H9 (cell line): ENCODE measurements around the gene TRIM52. TPM values are rescaled to one million over a fixed set of nuclear protein-coding genes. Genes with fewer than 3 reads are reported as not detected.

ENCODE experiments used
- DNase-seq: peaks from one replicate; pipeline ENCODE4 v3.0.0-alpha.2; 2017
- H2AFZ ChIP-seq: one replicate; pipeline ENCODE4 v1.6.1; 2013; ENCODE audit warnings: mild to moderate bottlenecking, low read length, control low read depth, moderate library complexity
- H2AK5ac ChIP-seq: 2 replicates; pipeline ENCODE4 v1.6.1; 2013; ENCODE audit warnings: low read length, control low read depth, mixed read lengths; ENCODE audit not compliant: insufficient read length
- H2BK120ac ChIP-seq: one replicate; pipeline ENCODE4 v1.6.1; 2013; ENCODE audit warnings: low read depth, mild to moderate bottlenecking, low read length, control low read depth, inconsistent platforms; ENCODE audit not compliant: poor library complexity, severe bottlenecking
- H2BK12ac ChIP-seq: 2 replicates; pipeline ENCODE4 v1.6.1; 2013; ENCODE audit warnings: low read length, control low read depth, mixed read lengths, low read depth; ENCODE audit not compliant: insufficient read length
- H2BK15ac ChIP-seq: 2 replicates; pipeline ENCODE4 v1.6.1; 2013; ENCODE audit warnings: low read depth, low read length, control low read depth
- H2BK20ac ChIP-seq: one replicate; pipeline ENCODE4 v1.6.1; 2013; ENCODE audit warnings: low read depth, mild to moderate bottlenecking, low read length, control low read depth, inconsistent platforms; ENCODE audit not compliant: poor library complexity, severe bottlenecking
- H2BK5ac ChIP-seq: 2 replicates; pipeline ENCODE4 v1.6.1; 2013; ENCODE audit warnings: low read length, control low read depth, mixed read lengths; ENCODE audit not compliant: insufficient read length
- H3K14ac ChIP-seq: 2 replicates; pipeline ENCODE4 v1.6.1; 2013; ENCODE audit warnings: low read length, control low read depth; ENCODE audit not compliant: insufficient read depth
- H3K18ac ChIP-seq: 2 replicates; pipeline ENCODE4 v1.6.1; 2013; ENCODE audit warnings: low read depth, mild to moderate bottlenecking, mixed read lengths, low read length, control low read depth; ENCODE audit not compliant: insufficient read length
- H3K23ac ChIP-seq: 2 replicates; pipeline ENCODE4 v1.6.1; 2013; ENCODE audit warnings: low read length, control low read depth, mixed read lengths, low read depth; ENCODE audit not compliant: insufficient read length
- H3K23me2 ChIP-seq: 2 replicates; pipeline ENCODE4 v1.6.1; 2013; ENCODE audit warnings: low read depth, mild to moderate bottlenecking, mixed read lengths, low read length, control low read depth; ENCODE audit not compliant: insufficient read length, poor library complexity, severe bottlenecking
- H3K27ac ChIP-seq: 2 replicates; pipeline ENCODE4 v1.5.1; 2013; ENCODE audit warnings: low read length, control low read depth, mixed read lengths, low read depth; ENCODE audit not compliant: insufficient read length
- H3K27me3 ChIP-seq: 2 replicates; pipeline ENCODE4 v1.6.1; 2013; ENCODE audit warnings: low read length, control low read depth, inconsistent platforms; ENCODE audit not compliant: insufficient read depth
- H3K4ac ChIP-seq: 2 replicates; pipeline ENCODE4 v1.6.1; 2013; ENCODE audit warnings: low read depth, mild to moderate bottlenecking, control low read depth, inconsistent platforms, low read length, moderate library complexity
- H3K4me1 ChIP-seq: 2 replicates; pipeline ENCODE4 v1.6.1; 2013; ENCODE audit warnings: low read length, control low read depth, inconsistent platforms; ENCODE audit not compliant: insufficient read depth
- H3K4me2 ChIP-seq: 2 replicates; pipeline ENCODE4 v1.6.1; 2013; ENCODE audit warnings: low read length, control low read depth, mixed read lengths; ENCODE audit not compliant: insufficient read length, insufficient read depth
- H3K56ac ChIP-seq: 2 replicates; pipeline ENCODE4 v1.6.1; 2013; ENCODE audit warnings: low read depth, mild to moderate bottlenecking, mixed read lengths, low read length, control low read depth; ENCODE audit not compliant: insufficient read length
- H3K79me1 ChIP-seq: 2 replicates; pipeline ENCODE4 v1.6.1; 2013; ENCODE audit warnings: low read depth, mild to moderate bottlenecking, moderate library complexity, low read length, control low read depth, inconsistent platforms; ENCODE audit not compliant: insufficient read depth, poor library complexity, severe bottlenecking
- H3K79me2 ChIP-seq: 2 replicates; pipeline ENCODE4 v1.6.1; 2013; ENCODE audit warnings: low read length, control low read depth, inconsistent platforms; ENCODE audit not compliant: insufficient read depth
- H3K9ac ChIP-seq: 2 replicates; pipeline ENCODE4 v1.6.1; 2013; ENCODE audit warnings: low read length, control low read depth, mixed read lengths; ENCODE audit not compliant: insufficient read length; ENCODE audit errors: extremely low read depth
- H3K9me3 ChIP-seq: one replicate; pipeline ENCODE4 v1.6.1; 2013; ENCODE audit warnings: low read depth, low read length, inconsistent platforms; ENCODE audit not compliant: control insufficient read depth
- H3T11ph ChIP-seq: one replicate; pipeline ENCODE4 v1.6.1; 2013; ENCODE audit warnings: mild to moderate bottlenecking, low read length, control low read depth, inconsistent platforms
- H4K20me1 ChIP-seq: one replicate; pipeline ENCODE4 v1.6.1; 2013; ENCODE audit not compliant: control insufficient read depth, insufficient read length, insufficient read depth
- H4K5ac ChIP-seq: 2 replicates; pipeline ENCODE4 v1.6.1; 2013; ENCODE audit warnings: low read depth, mild to moderate bottlenecking, mixed read lengths, low read length, control low read depth; ENCODE audit not compliant: insufficient read length
- H4K8ac ChIP-seq: replicated peaks from 2 replicates; pipeline ENCODE4 v1.6.1; 2013; ENCODE audit warnings: low read length, control low read depth, mixed read lengths, low read depth; ENCODE audit not compliant: insufficient read length
- H4K91ac ChIP-seq: 2 replicates; pipeline ENCODE4 v1.6.1; 2013; ENCODE audit warnings: low read depth, mild to moderate bottlenecking, moderate library complexity, mixed read lengths, low read length, control low read depth; ENCODE audit not compliant: insufficient read length
- H3K27ac Mint-ChIP-seq, 3 experiments: 2 replicates in 2 of 3; 3 replicates in 1 of 3; pipeline ENCODE4 v1.8.0; 2020 to 2021; ENCODE audit warnings: mixed read lengths in 3 of 3, mild to moderate bottlenecking in 1 of 3, moderate library complexity in 1 of 3
- H3K27me3 Mint-ChIP-seq: 2 replicates; pipeline ENCODE4 v1.8.0; 2021; ENCODE audit warnings: low read depth, mild to moderate bottlenecking, moderate library complexity, mixed read lengths
- H3K36me3 Mint-ChIP-seq, 3 experiments: 2 replicates in 2 of 3; 3 replicates in 1 of 3; pipeline ENCODE4 v1.8.0; 2020 to 2021; ENCODE audit warnings: low read depth in 3 of 3, mixed read lengths in 3 of 3; ENCODE audit not compliant: insufficient read depth in 1 of 3
- H3K4me1 Mint-ChIP-seq, 2 experiments: 2 replicates each; pipeline ENCODE4 v1.8.0; 2020; ENCODE audit warnings: mixed read lengths in 2 of 2
- H3K4me3 Mint-ChIP-seq, 2 experiments: 2 replicates in 1 of 2; 3 replicates in 1 of 2; pipeline ENCODE4 v1.8.0; 2020 to 2021; ENCODE audit warnings: mild to moderate bottlenecking in 2 of 2, mixed read lengths in 2 of 2, moderate library complexity in 1 of 2
- H3K9me3 Mint-ChIP-seq, 2 experiments: 2 replicates in 1 of 2; 3 replicates in 1 of 2; pipeline ENCODE4 v1.8.0; 2020; ENCODE audit warnings: mild to moderate bottlenecking in 2 of 2, mixed read lengths in 2 of 2, moderate library complexity in 1 of 2
- CTCF ChIP-seq: fragments of 200-600 bp; sonication (generic); conservative IDR thresholded peaks from 3 replicates; pipeline ENCODE4 v1.8.0; 2021; ENCODE audit warnings: antibody characterized with exemption, mild to moderate bottlenecking
- WGBS: extraction: QIAGEN DNeasy Blood & Tissue Kit; methylation state at CpG from one replicate; pipeline ENCODE4 v1.1.7; 2013; ENCODE audit warnings: missing lambda C conversion rate, low lambda C conversion rate, mixed read lengths; ENCODE audit not compliant: insufficient read length; ENCODE audit errors: extremely low coverage; 5-methylcytosine and 5-hydroxymethylcytosine counted together
- total RNA-seq: library from RNA; stranded (reverse); gene quantifications from 2 replicates; pipeline ENCODE4 v1.2.1, GENCODE V29; 2021

Gene TRIM52
- total RNA-seq, 1 experiment from 2014 or later = 5.1 TPM

GRCh38 chr5:181283347-181283746 is 22.4 kb upstream of the TRIM52 start:
- no peak overlapping the region for H2AK5ac ChIP-seq
- H2BK5ac ChIP-seq = no peak overlapping the region
- no peaks in the 10 kb centered on the region; the same call in 1 of the 2 replicates for H3K79me2 ChIP-seq
- Mint-ChIP-seq H3K4me3 (peak overlapping the region; percentile 44 to 51; a peak in 4 of 5 replicates), H3K9me3 (peaks cover 0 to 3% of the 10 kb centered on the region in 2 experiments; a peak in 2 of 5 replicates), H3K27me3 (no peaks in the 10 kb centered on the region; the same call in 1 of the 2 replicates), H3K4me1 (peaks cover 11 to 15% of the 10 kb centered on the region in 2 experiments; a peak in 3 of 4 replicates), H3K27ac (no peak overlapping the region), H3K36me3 (peaks cover 12 to 36% (median 35%) of the 10 kb centered on the region in 3 experiments; a peak in 6 of 7 replicates)
- H2BK120ac ChIP-seq = no peak overlapping the region
- H3K9me3 ChIP-seq = no peaks in the 10 kb centered on the region
- H3K79me1 ChIP-seq = peaks cover 8% of the 10 kb centered on the region
- H3K4ac ChIP-seq = no peak overlapping the region
- no peak overlapping the region for H2BK15ac ChIP-seq
- no peaks in the 10 kb centered on the region for H3K27me3 ChIP-seq
- no peak overlapping the region for H4K8ac ChIP-seq
- no peak overlapping the region for H3K56ac ChIP-seq
- no peak overlapping the region for H3K4me2 ChIP-seq
- H4K5ac ChIP-seq = no peak overlapping the region
- TF ChIP-seq CTCF = no peak
- H4K20me1 ChIP-seq = no peaks in the 10 kb centered on the region
- H3K9ac ChIP-seq = no peak overlapping the region
- H3K4me1 ChIP-seq = no peaks in the 10 kb centered on the region
- no peak overlapping the region for H3K14ac ChIP-seq
- H2AFZ ChIP-seq = no peak overlapping the region
- no CpG with 5 or more reads among the region's 13 CpGs for WGBS
- H4K91ac ChIP-seq = no peak overlapping the region
- H3K23me2 ChIP-seq = peaks cover 9% of the 10 kb centered on the region
- no peak overlapping the region for H3T11ph ChIP-seq
- H3K23ac ChIP-seq = no peak overlapping the region
- H3K18ac ChIP-seq = no peak overlapping the region
- no peak overlapping the region for H2BK20ac ChIP-seq
- no peak overlapping the region for H2BK12ac ChIP-seq
- no peak overlapping the region for H3K27ac ChIP-seq
- no peak for DNase-seq
